ENCODE results near the gene EMID1. TPM values are rescaled to one million over a fixed set of nuclear protein-coding genes. Genes with fewer than 3 reads are reported as not detected.

Gene EMID1
- total RNA-seq, 1 experiment from 2014 or later = 10.0 TPM

DNA sequence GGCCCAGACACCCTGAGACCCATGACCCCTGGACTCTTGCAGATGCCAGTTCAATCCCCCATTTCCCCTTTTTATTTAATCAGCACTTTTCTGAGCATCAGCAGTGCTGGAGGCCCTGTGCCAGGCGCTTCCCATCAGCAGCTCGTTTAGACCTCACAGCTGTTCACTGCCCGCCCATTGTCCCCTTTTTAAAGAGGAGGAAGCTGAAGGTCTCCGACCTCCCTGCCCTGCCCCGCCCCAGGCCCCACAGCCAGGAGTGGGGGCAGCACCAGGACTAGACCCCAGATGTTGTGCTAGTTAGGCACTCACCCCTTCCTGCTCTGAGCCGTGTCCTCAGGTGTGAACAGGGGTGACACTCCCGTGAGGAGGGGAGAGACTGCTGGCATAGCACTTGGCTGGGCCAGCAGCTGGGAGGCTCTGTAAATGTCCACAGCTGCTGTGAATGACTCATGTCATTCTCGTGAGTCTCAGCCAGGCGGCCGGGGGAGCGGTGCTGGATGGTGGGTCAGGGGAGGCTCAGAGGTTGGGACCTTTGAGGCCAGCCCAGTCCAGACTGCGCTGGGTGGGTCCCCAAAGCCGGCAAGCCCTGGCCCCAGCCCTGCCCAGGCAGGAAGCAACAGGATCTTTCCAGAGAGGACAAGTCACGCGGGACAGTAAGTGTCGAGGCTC lies 19.9 kb downstream of the EMID1 start:
- H3K27ac Mint-ChIP-seq (ENCODE audit: unreplicated experiment) = no peak overlapping the region

DNA sequence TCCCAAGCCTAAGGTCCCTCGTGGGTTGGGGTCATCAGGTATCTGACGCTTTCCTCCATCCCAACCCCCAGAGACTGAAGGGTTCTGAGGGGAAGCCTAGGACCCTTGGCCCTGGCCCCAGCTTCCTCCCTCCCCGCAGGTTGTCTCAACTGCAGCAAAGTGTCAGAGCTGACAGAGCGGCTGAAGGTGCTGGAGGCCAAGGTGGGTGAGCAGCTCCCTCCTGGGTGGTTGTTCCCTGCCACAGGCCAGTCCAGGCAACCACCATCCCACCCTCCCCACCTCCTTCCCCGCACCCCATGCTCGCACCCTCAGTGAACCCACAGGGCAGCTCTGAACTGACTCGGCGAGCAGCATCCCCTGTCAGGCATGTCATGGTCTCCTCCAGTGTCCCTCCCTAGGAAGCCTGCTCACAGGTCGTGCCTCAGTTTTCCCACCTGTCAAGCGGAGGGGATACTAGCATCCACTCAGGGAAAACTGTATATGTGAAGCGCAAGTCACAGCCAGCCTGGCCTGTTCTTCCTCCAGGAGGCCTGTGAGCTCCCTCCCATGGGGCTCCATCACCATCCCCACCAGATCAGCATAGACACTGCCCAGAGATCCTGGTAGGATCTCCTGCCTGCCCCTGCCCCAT lies 20.8 kb downstream of the EMID1 start:
- Histone ChIP-seq H3K9me3 (no peaks in the 10 kb centered on the region), H3K36me3 (ENCODE audit: control insufficient read depth, insufficient read depth, low read length) (no peaks in the 10 kb centered on the region), H3K4me3 (ENCODE audit: low read depth, low read length) (no peak overlapping the region), H3K4me1 (no peaks in the 10 kb centered on the region), H3K27me3 (replicated peaks; ENCODE audit: control insufficient read depth, insufficient read depth, low read length) (no peaks in the 10 kb centered on the region)
- CTCF ChIA-PET = interaction anchor here (1.3 kb wide), 1 partner anchor 21 kb away, joined by 5 read pairs; the partner anchor contains the start of gene EMID1
- intact Hi-C loops (cut with micrococcal nuclease; ENCODE audit: unreplicated experiment) = no loop called here
- TF ChIP-seq, protein P1, sequence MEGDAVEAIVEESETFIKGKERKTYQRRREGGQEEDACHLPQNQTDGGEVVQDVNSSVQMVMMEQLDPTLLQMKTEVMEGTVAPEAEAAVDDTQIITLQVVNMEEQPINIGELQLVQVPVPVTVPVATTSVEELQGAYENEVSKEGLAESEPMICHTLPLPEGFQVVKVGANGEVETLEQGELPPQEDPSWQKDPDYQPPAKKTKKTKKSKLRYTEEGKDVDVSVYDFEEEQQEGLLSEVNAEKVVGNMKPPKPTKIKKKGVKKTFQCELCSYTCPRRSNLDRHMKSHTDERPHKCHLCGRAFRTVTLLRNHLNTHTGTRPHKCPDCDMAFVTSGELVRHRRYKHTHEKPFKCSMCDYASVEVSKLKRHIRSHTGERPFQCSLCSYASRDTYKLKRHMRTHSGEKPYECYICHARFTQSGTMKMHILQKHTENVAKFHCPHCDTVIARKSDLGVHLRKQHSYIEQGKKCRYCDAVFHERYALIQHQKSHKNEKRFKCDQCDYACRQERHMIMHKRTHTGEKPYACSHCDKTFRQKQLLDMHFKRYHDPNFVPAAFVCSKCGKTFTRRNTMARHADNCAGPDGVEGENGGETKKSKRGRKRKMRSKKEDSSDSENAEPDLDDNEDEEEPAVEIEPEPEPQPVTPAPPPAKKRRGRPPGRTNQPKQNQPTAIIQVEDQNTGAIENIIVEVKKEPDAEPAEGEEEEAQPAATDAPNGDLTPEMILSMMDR (IDR thresholded peaks at IDR 0.05; ENCODE audit: insufficient read depth in 1 of 2, low read depth in 1 of 2, low read length in 1 of 2, severe bottlenecking in 1 of 2, unreplicated experiment in 1 of 2) = no peak
- no peaks in the 10 kb centered on the region for H3K27me3 Mint-ChIP-seq (ENCODE audit: insufficient read depth, unreplicated experiment)
- DNase-seq = no peak
- H3K4me1 Mint-ChIP-seq (ENCODE audit: low read depth, unreplicated experiment) = no peaks in the 10 kb centered on the region
- no peak overlapping the region for H3K27ac Mint-ChIP-seq (ENCODE audit: unreplicated experiment)
- H3K4me3 Mint-ChIP-seq (ENCODE audit: unreplicated experiment) = no peak overlapping the region
- POLR2A ChIA-PET = no interaction called here
- no peaks in the 10 kb centered on the region for H3K36me3 Mint-ChIP-seq (ENCODE audit: insufficient read depth, unreplicated experiment)
- no peaks in the 10 kb centered on the region for H3K9me3 Mint-ChIP-seq (ENCODE audit: unreplicated experiment)
- no TSS peak for BruUV-seq (replicated peaks)

More for the DNA sequence above, 19.9 kb downstream of the EMID1 start:
- Histone ChIP-seq H3K4me1 (peaks cover 7% of the 10 kb centered on the region), H3K9me3 (no peaks in the 10 kb centered on the region), H3K27me3 (replicated peaks; ENCODE audit: control insufficient read depth, insufficient read depth, low read length) (no peaks in the 10 kb centered on the region), H3K36me3 (ENCODE audit: control insufficient read depth, insufficient read depth, low read length) (no peaks in the 10 kb centered on the region), H3K4me3 (ENCODE audit: low read depth, low read length) (no peak overlapping the region)
- POLR2A ChIA-PET = no interaction called here
- Mint-ChIP-seq H3K4me1 (ENCODE audit: low read depth, unreplicated experiment) (peaks cover 4% of the 10 kb centered on the region), H3K36me3 (ENCODE audit: insufficient read depth, unreplicated experiment) (no peaks in the 10 kb centered on the region), H3K9me3 (ENCODE audit: unreplicated experiment) (no peaks in the 10 kb centered on the region), H3K27me3 (ENCODE audit: insufficient read depth, unreplicated experiment) (no peaks in the 10 kb centered on the region), H3K4me3 (ENCODE audit: unreplicated experiment) (no peak overlapping the region)
- no peak for DNase-seq
- CTCF ChIA-PET = interaction anchor here (1.3 kb wide), 1 partner anchor 20 kb away, joined by 5 read pairs; the partner anchor contains the start of gene EMID1
- no TSS peak for BruUV-seq (replicated peaks)
- intact Hi-C loops (cut with micrococcal nuclease; ENCODE audit: unreplicated experiment) = no loop called here
- TF ChIP-seq, protein P1 (IDR thresholded peaks at IDR 0.05; ENCODE audit: insufficient read depth in 1 of 2, low read depth in 1 of 2, low read length in 1 of 2, severe bottlenecking in 1 of 2, unreplicated experiment in 1 of 2) = no peak

DNA sequence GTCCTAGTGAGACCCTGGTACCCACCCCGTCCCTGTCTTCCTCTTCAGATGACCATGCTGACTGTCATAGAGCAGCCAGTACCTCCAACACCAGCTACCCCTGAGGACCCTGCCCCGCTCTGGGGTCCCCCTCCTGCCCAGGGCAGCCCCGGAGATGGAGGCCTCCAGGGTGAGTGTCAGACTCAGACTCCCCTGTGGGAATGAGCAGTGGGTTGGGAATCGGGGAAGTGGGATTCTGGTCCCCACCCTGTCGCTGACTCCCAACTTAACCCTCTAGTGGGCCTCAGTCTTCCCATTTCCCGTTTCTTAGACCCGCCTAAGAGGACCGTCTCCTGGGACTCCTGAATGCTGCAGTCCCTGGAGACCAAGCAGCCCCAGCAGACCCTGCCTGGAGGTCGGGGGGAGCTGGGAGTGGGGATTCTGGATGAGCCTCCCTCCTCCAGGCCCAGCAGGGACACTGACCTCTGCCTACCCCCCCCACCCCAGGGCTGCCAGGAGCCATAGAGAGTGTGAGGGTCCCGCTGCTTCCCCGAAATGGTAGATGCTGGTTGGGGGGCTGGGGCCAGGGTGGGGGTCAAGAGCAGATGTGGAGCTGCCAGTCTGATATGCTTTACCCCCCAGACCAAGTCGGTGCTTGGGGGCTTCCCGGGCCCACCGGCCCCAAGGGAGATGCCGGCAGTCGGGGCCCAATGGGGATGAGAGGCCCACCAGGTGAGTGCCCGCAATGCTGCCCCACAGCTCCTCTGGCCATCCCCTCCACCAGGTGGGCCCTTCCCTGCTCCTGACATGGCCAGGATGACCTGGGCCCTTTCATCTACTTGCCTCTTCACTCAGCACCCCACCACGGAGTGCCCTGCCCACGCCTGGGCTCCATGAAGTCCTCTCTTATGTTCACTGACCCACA lies 25.5 kb downstream of the EMID1 start:
- no peak overlapping the region for H3K4me3 Mint-ChIP-seq (ENCODE audit: unreplicated experiment)
- H3K4me1 ChIP-seq = no peaks in the 10 kb centered on the region
- no peaks in the 10 kb centered on the region for H3K9me3 ChIP-seq
- no peaks in the 10 kb centered on the region for H3K4me1 Mint-ChIP-seq (ENCODE audit: low read depth, unreplicated experiment)
- no peaks in the 10 kb centered on the region for H3K9me3 Mint-ChIP-seq (ENCODE audit: unreplicated experiment)
- TF ChIP-seq, protein P1 (IDR thresholded peaks at IDR 0.05; ENCODE audit: insufficient read depth in 1 of 2, low read depth in 1 of 2, low read length in 1 of 2, severe bottlenecking in 1 of 2, unreplicated experiment in 1 of 2) = no peak
- H3K36me3 ChIP-seq (ENCODE audit: control insufficient read depth, insufficient read depth, low read length) = no peaks in the 10 kb centered on the region
- no TSS peak for BruUV-seq (replicated peaks)
- ChIA-PET POLR2A (no interaction called here), CTCF (no interaction called here)
- H3K36me3 Mint-ChIP-seq (ENCODE audit: insufficient read depth, unreplicated experiment) = no peaks in the 10 kb centered on the region
- no peak for DNase-seq
- H3K27me3 ChIP-seq (replicated peaks; ENCODE audit: control insufficient read depth, insufficient read depth, low read length) = no peaks in the 10 kb centered on the region
- intact Hi-C loops (cut with micrococcal nuclease; ENCODE audit: unreplicated experiment) = no loop called here
- H3K4me3 ChIP-seq (ENCODE audit: low read depth, low read length) = no peak overlapping the region
- H3K27me3 Mint-ChIP-seq (ENCODE audit: insufficient read depth, unreplicated experiment) = no peaks in the 10 kb centered on the region
- no peak overlapping the region for H3K27ac Mint-ChIP-seq (ENCODE audit: unreplicated experiment)
